ENCODE results near the gene CCDC197.

CCDC197 gene

GRCh38 chr14:93989939-93990338 lies 7.2 kb upstream of the CCDC197 start:
- no peaks in the 10 kb centered on the region for H3K27me3 ChIP-seq (ENCODE audit: control insufficient read depth, insufficient read depth, low read length)
- peaks cover 2% of the 10 kb centered on the region; the same call in 1 of the 2 replicates for H3K4me1 ChIP-seq (ENCODE audit: control insufficient read depth, insufficient read depth, low read length)
- no peak overlapping the region for H3K27ac ChIP-seq (ENCODE audit: low read length)
- no peak overlapping the region for H3K4me3 ChIP-seq (ENCODE audit: low read length)
- DNase-seq (ENCODE audit: low read depth, low spot score): no peak
- no CpG with 5 or more reads among the region's 4 CpGs for WGBS (ENCODE audit: insufficient coverage, insufficient read length)
- H3K36me3 ChIP-seq (ENCODE audit: control insufficient read depth, insufficient read depth, low read length): no peaks in the 10 kb centered on the region
- no peaks in the 10 kb centered on the region for H3K9me3 ChIP-seq (ENCODE audit: control insufficient read depth, insufficient read depth, low read length)

GRCh38 chr14:93991212-93991611 lies 5.9 kb upstream of the CCDC197 start:
- H3K27ac ChIP-seq (ENCODE audit: low read length): no peak overlapping the region
- H3K4me3 ChIP-seq (ENCODE audit: low read length): no peak overlapping the region
- no peaks in the 10 kb centered on the region for H3K36me3 ChIP-seq (ENCODE audit: control insufficient read depth, insufficient read depth, low read length)
- no peaks in the 10 kb centered on the region for H3K27me3 ChIP-seq (ENCODE audit: control insufficient read depth, insufficient read depth, low read length)
- H3K9me3 ChIP-seq (ENCODE audit: control insufficient read depth, insufficient read depth, low read length): no peaks in the 10 kb centered on the region
- peaks cover 2% of the 10 kb centered on the region; the same call in 1 of the 2 replicates for H3K4me1 ChIP-seq (ENCODE audit: control insufficient read depth, insufficient read depth, low read length)
- DNase-seq (ENCODE audit: low read depth, low spot score): no peak
- no CpG with 5 or more reads among the region's 10 CpGs for WGBS (ENCODE audit: insufficient coverage, insufficient read length)

GRCh38 chr14:93991649-93992048 lies 5.5 kb upstream of the CCDC197 start:
- no peaks in the 10 kb centered on the region for H3K9me3 ChIP-seq (ENCODE audit: control insufficient read depth, insufficient read depth, low read length)
- no peak overlapping the region for H3K27ac ChIP-seq (ENCODE audit: low read length)
- no peaks in the 10 kb centered on the region for H3K36me3 ChIP-seq (ENCODE audit: control insufficient read depth, insufficient read depth, low read length)
- H3K4me3 ChIP-seq (ENCODE audit: low read length): no peak overlapping the region
- WGBS (ENCODE audit: insufficient coverage, insufficient read length): no CpG with 5 or more reads among the region's 4 CpGs
- H3K27me3 ChIP-seq (ENCODE audit: control insufficient read depth, insufficient read depth, low read length): no peaks in the 10 kb centered on the region
- no peak for DNase-seq (ENCODE audit: low read depth, low spot score)
- H3K4me1 ChIP-seq (ENCODE audit: control insufficient read depth, insufficient read depth, low read length): peaks cover 2% of the 10 kb centered on the region; the same call in 1 of the 2 replicates

GRCh38 chr14:93993382-93993781 lies 3.7 kb upstream of the CCDC197 start:
- Histone ChIP-seq H3K4me3 (ENCODE audit: low read length) (no peak overlapping the region), H3K27ac (ENCODE audit: low read length) (no peak overlapping the region), H3K27me3 (ENCODE audit: control insufficient read depth, insufficient read depth, low read length) (no peaks in the 10 kb centered on the region), H3K4me1 (ENCODE audit: control insufficient read depth, insufficient read depth, low read length) (no peaks in the 10 kb centered on the region; the same call in 1 of the 2 replicates), H3K9me3 (ENCODE audit: control insufficient read depth, insufficient read depth, low read length) (no peaks in the 10 kb centered on the region), H3K36me3 (ENCODE audit: control insufficient read depth, insufficient read depth, low read length) (no peaks in the 10 kb centered on the region)
- WGBS (ENCODE audit: insufficient coverage, insufficient read length): no CpG with 5 or more reads among the region's 6 CpGs
- DNase-seq (ENCODE audit: low read depth, low spot score): no peak

GRCh38 chr14:93994919-93995682 lies 2.0 kb upstream of the CCDC197 start:
- Histone ChIP-seq H3K27ac (ENCODE audit: low read length) (no peak overlapping the region), H3K36me3 (ENCODE audit: control insufficient read depth, insufficient read depth, low read length) (no peaks in the 10 kb centered on the region), H3K4me1 (ENCODE audit: control insufficient read depth, insufficient read depth, low read length) (no peaks in the 10 kb centered on the region; the same call in 1 of the 2 replicates), H3K27me3 (ENCODE audit: control insufficient read depth, insufficient read depth, low read length) (no peaks in the 10 kb centered on the region), H3K9me3 (ENCODE audit: control insufficient read depth, insufficient read depth, low read length) (no peaks in the 10 kb centered on the region), H3K4me3 (ENCODE audit: low read length) (no peak overlapping the region)
- no CpG with 5 or more reads among the region's 13 CpGs for WGBS (ENCODE audit: insufficient coverage, insufficient read length)
- no peak for DNase-seq (ENCODE audit: low read depth, low spot score)

GRCh38 chr14:93996130-93996695 lies 888 bp upstream of the CCDC197 start:
- H3K27ac ChIP-seq (ENCODE audit: low read length): no peak overlapping the region
- H3K36me3 ChIP-seq (ENCODE audit: control insufficient read depth, insufficient read depth, low read length): no peaks in the 10 kb centered on the region
- WGBS (ENCODE audit: insufficient coverage, insufficient read length): no CpG with 5 or more reads among the region's 8 CpGs
- H3K9me3 ChIP-seq (ENCODE audit: control insufficient read depth, insufficient read depth, low read length): no peaks in the 10 kb centered on the region
- H3K27me3 ChIP-seq (ENCODE audit: control insufficient read depth, insufficient read depth, low read length): no peaks in the 10 kb centered on the region
- H3K4me3 ChIP-seq (ENCODE audit: low read length): no peak overlapping the region
- H3K4me1 ChIP-seq (ENCODE audit: control insufficient read depth, insufficient read depth, low read length): no peaks in the 10 kb centered on the region; the same call in 1 of the 2 replicates
- no peak for DNase-seq (ENCODE audit: low read depth, low spot score)

GRCh38 chr14:93997916-93998870 lies 1.1 kb downstream of the CCDC197 start:
- H3K4me1 ChIP-seq (ENCODE audit: control insufficient read depth, insufficient read depth, low read length): no peaks in the 10 kb centered on the region
- DNase-seq (ENCODE audit: low read depth, low spot score): no peak
- H3K9me3 ChIP-seq (ENCODE audit: control insufficient read depth, insufficient read depth, low read length): no peaks in the 10 kb centered on the region
- no peak overlapping the region for H3K27ac ChIP-seq (ENCODE audit: low read length)
- no CpG with 5 or more reads among the region's 17 CpGs for WGBS (ENCODE audit: insufficient coverage, insufficient read length)
- no peaks in the 10 kb centered on the region for H3K36me3 ChIP-seq (ENCODE audit: control insufficient read depth, insufficient read depth, low read length)
- H3K4me3 ChIP-seq (ENCODE audit: low read length): no peak overlapping the region
- no peaks in the 10 kb centered on the region for H3K27me3 ChIP-seq (ENCODE audit: control insufficient read depth, insufficient read depth, low read length)

GRCh38 chr14:93998871-93999403 lies 1.8 kb downstream of the CCDC197 start:
- H3K4me3 ChIP-seq (ENCODE audit: low read length): no peak overlapping the region
- WGBS (ENCODE audit: insufficient coverage, insufficient read length): no CpG with 5 or more reads among the region's 7 CpGs

GRCh38 chr14:93999573-93999972 lies 2.5 kb downstream of the CCDC197 start:
- no peaks in the 10 kb centered on the region for H3K9me3 ChIP-seq (ENCODE audit: control insufficient read depth, insufficient read depth, low read length)
- no peaks in the 10 kb centered on the region for H3K4me1 ChIP-seq (ENCODE audit: control insufficient read depth, insufficient read depth, low read length)
- no peak overlapping the region for H3K4me3 ChIP-seq (ENCODE audit: low read length)
- no peak for DNase-seq (ENCODE audit: low read depth, low spot score)
- H3K27me3 ChIP-seq (ENCODE audit: control insufficient read depth, insufficient read depth, low read length): no peaks in the 10 kb centered on the region
- no peaks in the 10 kb centered on the region for H3K36me3 ChIP-seq (ENCODE audit: control insufficient read depth, insufficient read depth, low read length)
- no CpG with 5 or more reads among the region's 8 CpGs for WGBS (ENCODE audit: insufficient coverage, insufficient read length)
- no peak overlapping the region for H3K27ac ChIP-seq (ENCODE audit: low read length)

More at GRCh38 chr14:93998871-93999403, 1.8 kb downstream of the CCDC197 start:
- Histone ChIP-seq H3K9me3 (ENCODE audit: control insufficient read depth, insufficient read depth, low read length) (no peaks in the 10 kb centered on the region), H3K27me3 (ENCODE audit: control insufficient read depth, insufficient read depth, low read length) (no peaks in the 10 kb centered on the region), H3K4me1 (ENCODE audit: control insufficient read depth, insufficient read depth, low read length) (no peaks in the 10 kb centered on the region), H3K27ac (ENCODE audit: low read length) (no peak overlapping the region), H3K36me3 (ENCODE audit: control insufficient read depth, insufficient read depth, low read length) (no peaks in the 10 kb centered on the region)
- no peak for DNase-seq (ENCODE audit: low read depth, low spot score)

- Histone ChIP-seq H3K36me3 (ENCODE audit: control insufficient read depth, insufficient read depth, low read length) (no peaks in the 10 kb centered on the region), H3K4me1 (ENCODE audit: control insufficient read depth, insufficient read depth, low read length) (no peaks in the 10 kb centered on the region), H3K27ac (ENCODE audit: low read length) (no peak overlapping the region), H3K27me3 (ENCODE audit: control insufficient read depth, insufficient read depth, low read length) (no peaks in the 10 kb centered on the region), H3K4me3 (ENCODE audit: low read length) (no peak overlapping the region), H3K9me3 (ENCODE audit: control insufficient read depth, insufficient read depth, low read length) (no peaks in the 10 kb centered on the region)
- DNase-seq (ENCODE audit: low read depth, low spot score): no peak
- WGBS (ENCODE audit: insufficient coverage, insufficient read length): no CpG with 5 or more reads among the region's 6 CpGs
Observed at GRCh38 chr14:94000267-94000666, 3.2 kb downstream of the CCDC197 start.
